ENCODE measurements around the gene GPBP1L1. TPM values are rescaled to one million over a fixed set of nuclear protein-coding genes. Genes with fewer than 3 reads are reported as not detected.
A peak's percentile ranks its signal among the peaks of the same experiment; 100 is the strongest.

Gene GPBP1L1
- total and polyA plus RNA-seq, 2 of the 4 experiments (the other 2 are of a cell fraction), result 31.5 to 57.4 TPM

- Histone ChIP-seq H3K4ac (ENCODE audit: low read depth, low read length) (no peak overlapping the region), H2BK15ac (ENCODE audit: low read depth, low read length) (no peak overlapping the region), H3K36me3 (ENCODE audit: control insufficient read depth, insufficient read depth, low read length) (peaks cover 1% of the 10 kb centered on the region; the same call in 1 of the 2 replicates), H4K8ac (ENCODE audit: low read depth in 2 of 2, low read length in 2 of 2) (no peak overlapping the region), H2BK120ac (ENCODE audit: low read depth, low read length) (no peak overlapping the region), H4K91ac (ENCODE audit: insufficient read depth, low read depth, low read length) (no peak overlapping the region), H3K9ac (ENCODE audit: low read depth, low read length) (peak overlapping the region; percentile 18; the same call in 1 of the 2 replicates), H2AK5ac (ENCODE audit: low read depth, low read length) (no peak overlapping the region), H3K23ac (ENCODE audit: low read depth, low read length) (peak overlapping the region; percentile 2), H3K27me3 (ENCODE audit: control insufficient read depth, insufficient read depth, low read length) (no peaks in the 10 kb centered on the region), H2BK20ac (ENCODE audit: low read depth, low read length) (no peak overlapping the region), H4K5ac (ENCODE audit: low read depth, low read length) (no peak overlapping the region), H3K18ac (ENCODE audit: low read depth, low read length) (no peak overlapping the region), H3K4me2 (ENCODE audit: low read depth, low read length) (peak overlapping the region; percentile 87), H3K14ac (replicated peaks; ENCODE audit: low read depth, low read length) (no peak overlapping the region), H3K79me1 (ENCODE audit: low read depth in 1 of 2, low read length in 2 of 2) (peaks cover under 1 to 27% of the 10 kb centered on the region in 2 experiments; a peak in 3 of 4 replicates), H2AK9ac (replicated peaks; ENCODE audit: low read depth, low read length, poor library complexity) (no peak overlapping the region), H3K4me3 (ENCODE audit: insufficient read depth, low read depth, low read length) (no peak overlapping the region; the same call in 1 of the 2 replicates), H3K56ac (ENCODE audit: extremely low read depth, insufficient read depth, low read length) (no peak overlapping the region), H4K20me1 (ENCODE audit: insufficient read depth, low read length) (peaks cover 51% of the 10 kb centered on the region), H2AFZ (replicated peaks; ENCODE audit: low read length, poor library complexity) (no peak overlapping the region), H2BK5ac (ENCODE audit: low read depth, low read length, poor library complexity, severe bottlenecking) (no peak overlapping the region), H3K4me1 (ENCODE audit: control insufficient read depth, insufficient read depth, low read length) (no peaks in the 10 kb centered on the region; the same call in none of the 2 replicates), H3K9me1 (ENCODE audit: insufficient read depth, low read length) (no peaks in the 10 kb centered on the region; the same call in 1 of the 2 replicates), H3K27ac (ENCODE audit: insufficient read depth, low read length) (no peak overlapping the region), H3K9me3 (ENCODE audit: control insufficient read depth, insufficient read depth, low read length) (no peaks in the 10 kb centered on the region)
- ChIA-PET POLR2A (ENCODE audit: unreplicated experiment) (no interaction called here), CTCF (no interaction called here)
- in situ Hi-C loops (cut with MboI; ENCODE audit: low sequenced_read_pairs), result no loop called here
- 0% methylated on average over 1 of the region's 7 CpGs; no CpG with 5 or more reads in 1 of the 2 experiments for WGBS, 2 experiments (ENCODE audit: extremely low coverage in 2 of 2, insufficient read length in 1 of 2)
- dilution Hi-C loops (cut with HindIII; ENCODE audit: low sequenced_read_pairs, unreplicated experiment), result no loop called here
- DNase-seq (no peak), ATAC-seq (ENCODE audit: low read depth) (no peak)
- TF ChIP-seq POLR2A (IDR thresholded peaks at IDR 0.05; ENCODE audit: low read depth, low read length) (no peak), FOS (IDR thresholded peaks at IDR 0.05; ENCODE audit: low read depth, low read length) (no peak), RAD21 (IDR thresholded peaks at IDR 0.05; ENCODE audit: low read length) (no peak), RCOR1 (IDR thresholded peaks at IDR 0.05; ENCODE audit: insufficient replicate concordance, low read length) (no peak), CHD1 (IDR thresholded peaks at IDR 0.05; ENCODE audit: low read depth, low read length) (no peak)
- no TSS peak for BruUV-seq (replicated peaks)
- intact Hi-C loops (cut with micrococcal nuclease), result loop anchor here (5.0 kb wide), 1 partner anchor 102 kb away; the partner anchor contains the start of genes GPBP1L1 and TMEM69
These were observed 100.7 kb downstream of the GPBP1L1 start for GRCh38 chr1:45585496-45586075.
